GM06990 (cell line): ENCODE data around the gene IFNA16.
"Not testable (repeated sequence)": the region's sequence is repeated elsewhere in the genome, so short reads cannot be mapped to it uniquely, and the experiment has no call there.

Experiments
- DNase-seq: peaks from one replicate; pipeline ENCODE4 v3.0.0-alpha.2; 2011; ENCODE audit not compliant: insufficient read length; ENCODE audit errors: extremely low read depth
- H3K27me3 ChIP-seq: replicated peaks from 2 replicates; pipeline ENCODE4 v1.6.0; 2011; ENCODE audit warnings: low read length; ENCODE audit not compliant: control insufficient read depth, insufficient read depth
- H3K36me3 ChIP-seq: 2 replicates; pipeline ENCODE4 v1.5.1; 2011; ENCODE audit warnings: low read length; ENCODE audit not compliant: control insufficient read depth, insufficient read depth
- H3K4me3 ChIP-seq: replicated peaks from 2 replicates; pipeline ENCODE4 v1.5.1; 2011; ENCODE audit warnings: low read depth, mild to moderate bottlenecking, control low read depth, low read length
- CTCF ChIP-seq: IDR thresholded peaks from 2 replicates; pipeline ENCODE4 v1.5.1; 2011; ENCODE audit warnings: low read length, control low read depth, mild to moderate bottlenecking, inconsistent platforms; ENCODE audit not compliant: insufficient read depth, poor library complexity, severe bottlenecking

The IFNA16 gene

GRCh38 chr9:21217211-21217610 lies at the start of gene IFNA16:
Gene IFNA16 (minus strand): TSS chr9:21217311. CDS start chr9:21217305, 6 bp downstream.
- H3K36me3 ChIP-seq, DNase-seq, H3K4me3 ChIP-seq, H3K27me3 ChIP-seq: not testable (repeated sequence)

DNA sequence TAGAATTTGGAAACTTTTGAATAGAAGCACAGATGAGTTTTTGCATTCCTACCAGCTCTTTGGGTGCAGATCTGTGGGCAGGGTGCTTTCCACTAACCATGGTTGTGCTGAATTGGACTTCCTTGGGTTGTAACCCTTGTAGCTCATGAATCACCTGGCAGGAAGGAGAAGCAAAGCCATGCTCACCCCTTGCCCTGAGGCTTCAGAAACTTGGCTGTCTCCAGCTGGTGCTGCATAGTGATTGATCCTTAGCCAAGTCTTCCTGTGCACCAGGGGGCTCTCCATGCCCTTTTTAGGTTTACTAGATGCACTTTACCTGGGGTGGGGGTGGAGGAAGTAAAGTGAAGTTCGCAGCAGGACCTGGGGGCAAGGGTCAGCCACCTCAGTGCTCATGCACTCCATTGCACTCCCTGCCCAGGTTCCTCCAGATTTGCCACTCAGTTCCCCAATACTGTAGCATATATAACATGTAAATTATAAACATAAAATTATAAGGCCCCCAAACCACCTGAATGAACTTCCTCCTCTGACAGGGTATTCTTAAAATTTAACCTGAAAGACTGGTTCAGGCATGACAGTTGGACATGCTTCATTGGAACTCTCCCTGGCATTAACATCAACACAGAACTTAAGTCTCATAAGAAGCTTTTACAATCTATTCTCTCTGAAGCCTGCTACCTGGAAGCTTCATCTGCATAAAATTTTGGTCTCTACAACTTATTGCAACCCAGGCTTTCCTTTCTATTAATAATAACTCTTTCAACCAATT lies 48.5 kb upstream of the IFNA16 start:
- no peaks in the 10 kb centered on the region; the same call in 1 of the 2 replicates for H3K27me3 ChIP-seq
- no peak for DNase-seq
- no peak overlapping the region for H3K4me3 ChIP-seq
- no peaks in the 10 kb centered on the region for H3K36me3 ChIP-seq
- no peak for TF ChIP-seq CTCF

GRCh38 chr9:21255538-21256212 lies 38.6 kb upstream of the IFNA16 start:
- DNase-seq: no peak
- Histone ChIP-seq H3K4me3 (no peak overlapping the region), H3K27me3 (peaks cover 1% of the 10 kb centered on the region; the same call in 1 of the 2 replicates), H3K36me3 (no peaks in the 10 kb centered on the region)
- no peak for TF ChIP-seq CTCF

- no peak overlapping the region for H3K4me3 ChIP-seq
- peaks cover 1% of the 10 kb centered on the region; the same call in 1 of the 2 replicates for H3K27me3 ChIP-seq
- TF ChIP-seq CTCF: peak; percentile 59
- no peak for DNase-seq
- H3K36me3 ChIP-seq: no peaks in the 10 kb centered on the region
Observed at GRCh38 chr9:21252721-21253547, 35.8 kb upstream of the IFNA16 start.

- Histone ChIP-seq H3K4me3 (no peak overlapping the region), H3K27me3 (peaks cover 1% of the 10 kb centered on the region; the same call in 1 of the 2 replicates), H3K36me3 (no peaks in the 10 kb centered on the region)
- DNase-seq: no peak
- TF ChIP-seq CTCF: no peak
Observed at GRCh38 chr9:21251638-21252037, 34.5 kb upstream of the IFNA16 start.
